ENCODE data around the gene RTN3.
"Not testable (repeated sequence)": the region's sequence is repeated elsewhere in the genome, so short reads cannot be mapped to it uniquely, and the experiment has no call there.

Gene RTN3

GRCh38 chr11:63683133-63683991 is 2.1 kb downstream of the RTN3 start:
- no peak for DNase-seq

DNA sequence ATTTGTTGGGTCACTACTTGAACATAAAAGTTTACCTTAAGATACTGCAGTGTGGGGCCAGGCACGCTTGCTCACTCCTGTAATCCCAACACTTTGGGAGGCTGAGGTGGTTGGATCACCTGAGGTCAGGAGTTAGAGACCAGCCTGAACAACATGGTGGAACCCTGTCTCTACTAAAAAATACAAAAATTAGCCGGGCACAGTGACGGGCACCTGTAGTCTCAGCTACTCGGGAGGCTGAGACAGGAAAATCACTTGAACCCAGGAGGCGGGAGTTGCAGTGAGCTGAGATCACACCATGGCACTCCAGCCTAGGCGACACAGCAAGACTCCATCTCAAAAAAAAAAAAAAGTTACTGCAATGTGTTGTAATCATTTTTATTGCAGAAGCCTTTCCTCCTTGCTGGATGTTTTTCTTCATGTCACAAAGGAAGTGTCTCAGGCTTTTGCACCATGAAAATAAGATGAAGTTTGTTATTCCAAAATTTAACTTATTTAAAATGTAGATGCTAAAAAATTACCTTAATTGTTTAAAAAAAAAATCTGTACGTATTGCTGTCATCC is 3.9 kb downstream of the RTN3 start:
- not testable (repeated sequence) for DNase-seq

DNA sequence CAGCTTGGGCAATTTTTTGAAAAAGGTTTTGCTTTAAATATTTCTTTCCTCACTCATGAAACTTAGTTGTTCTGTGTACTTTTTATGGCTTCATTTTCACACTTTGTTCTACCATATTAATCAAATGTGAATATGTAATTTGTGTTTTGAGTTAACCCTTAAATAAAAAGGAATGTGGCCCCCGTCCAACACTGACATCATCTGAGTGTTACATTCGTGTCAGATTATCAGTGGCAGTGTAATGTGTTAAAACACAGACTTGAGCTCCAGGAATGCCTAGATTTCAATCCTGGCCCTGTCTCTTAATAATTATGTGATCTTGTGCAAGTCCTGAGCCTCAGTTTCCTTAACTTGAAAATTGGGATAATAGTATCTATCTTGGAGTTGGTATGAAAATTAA is 5.6 kb downstream of the RTN3 start:
- DNase-seq, result no peak

GRCh38 chr11:63687845-63688244 is 6.5 kb downstream of the RTN3 start:
- DNase-seq, result no peak

- DNase-seq, result no peak
These were observed 13.3 kb downstream of the RTN3 start for GRCh38 chr11:63694596-63694995.

DNA sequence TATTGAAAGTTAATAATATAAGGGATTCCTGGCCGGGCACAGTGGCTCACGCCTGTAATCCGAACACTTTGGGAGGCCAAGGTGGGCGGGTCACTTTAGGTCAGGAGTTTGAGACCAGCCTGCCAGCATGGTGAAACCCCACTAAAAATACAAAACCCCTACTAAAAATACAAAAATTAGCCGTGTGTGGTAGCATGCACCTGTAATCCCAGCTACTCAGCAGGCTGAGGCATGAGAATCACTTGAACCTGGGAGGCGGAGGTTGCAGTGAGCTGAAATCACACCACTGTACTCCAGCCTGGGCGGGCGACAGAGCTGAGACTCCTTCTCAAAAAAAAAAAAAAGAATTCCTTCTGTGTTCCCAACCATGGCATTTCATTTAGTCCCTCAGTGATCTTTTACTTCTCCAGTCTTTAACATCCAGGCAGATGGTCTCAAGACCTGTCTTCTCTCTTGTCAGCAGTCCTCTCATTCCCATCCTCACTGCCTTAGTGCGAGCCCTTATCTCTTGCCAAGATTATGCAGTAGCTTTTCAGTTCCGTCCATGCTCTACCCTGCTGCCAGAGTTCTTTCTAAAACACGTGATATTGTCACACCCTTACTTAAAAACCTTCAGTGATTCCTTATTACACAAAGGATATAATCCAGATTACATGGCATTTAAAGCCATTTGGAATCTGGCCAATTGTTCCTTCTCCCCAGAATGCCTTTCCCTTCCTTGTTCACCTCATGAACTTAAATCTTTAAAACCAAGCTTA is 17.9 kb downstream of the RTN3 start:
- DNase-seq, result no peak

DNA sequence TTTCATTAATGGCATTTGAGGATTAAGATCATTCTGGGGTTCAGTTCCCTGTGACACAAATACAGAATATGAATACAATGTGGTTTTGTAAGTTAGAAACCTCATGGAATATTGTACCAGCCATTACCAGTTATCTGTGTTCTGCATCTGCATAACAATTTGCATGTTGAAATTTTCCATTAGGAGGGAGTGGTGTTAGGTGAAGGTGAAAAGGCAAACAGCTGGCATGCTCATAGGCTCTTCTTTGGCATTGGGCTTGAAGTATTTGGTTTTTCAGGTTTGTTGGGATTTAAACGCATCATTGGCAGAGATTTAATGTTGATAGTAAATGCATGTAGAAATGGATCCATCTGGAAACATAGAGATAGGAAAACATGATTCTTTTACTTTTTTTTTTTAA is 18.6 kb downstream of the RTN3 start:
- DNase-seq, result no peak

- no peak for DNase-seq
These were observed 24.2 kb downstream of the RTN3 start for GRCh38 chr11:63705526-63705925.

- DNase-seq, result no peak
These were observed 27.5 kb downstream of the RTN3 start for GRCh38 chr11:63708764-63709163.

DNA sequence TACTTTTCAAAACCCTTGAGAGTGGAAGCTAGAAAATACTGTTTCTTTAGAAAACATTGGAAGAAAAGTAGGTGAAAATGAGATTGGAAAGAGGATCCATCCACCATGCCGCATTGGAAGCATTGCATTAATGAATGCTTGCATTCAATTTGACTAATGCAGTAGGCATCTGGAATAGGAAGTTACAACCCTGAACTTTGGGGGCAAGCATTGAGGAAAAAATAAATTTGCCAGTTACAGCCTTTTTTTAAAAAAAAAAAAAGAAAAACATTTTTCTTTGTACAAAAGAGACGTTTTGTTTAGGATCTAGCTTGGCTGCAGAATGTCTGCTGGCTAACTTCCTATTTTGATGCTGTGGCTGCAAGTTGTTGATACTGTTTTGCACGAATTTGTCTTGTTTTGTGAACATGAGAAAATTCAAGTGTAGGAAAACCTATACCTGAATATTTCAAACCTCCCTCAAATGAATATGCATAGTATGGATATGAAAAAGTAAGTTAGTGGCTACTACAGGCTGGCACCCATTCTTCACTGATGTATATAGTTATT is 28.1 kb downstream of the RTN3 start:
- no peak for DNase-seq

DNA sequence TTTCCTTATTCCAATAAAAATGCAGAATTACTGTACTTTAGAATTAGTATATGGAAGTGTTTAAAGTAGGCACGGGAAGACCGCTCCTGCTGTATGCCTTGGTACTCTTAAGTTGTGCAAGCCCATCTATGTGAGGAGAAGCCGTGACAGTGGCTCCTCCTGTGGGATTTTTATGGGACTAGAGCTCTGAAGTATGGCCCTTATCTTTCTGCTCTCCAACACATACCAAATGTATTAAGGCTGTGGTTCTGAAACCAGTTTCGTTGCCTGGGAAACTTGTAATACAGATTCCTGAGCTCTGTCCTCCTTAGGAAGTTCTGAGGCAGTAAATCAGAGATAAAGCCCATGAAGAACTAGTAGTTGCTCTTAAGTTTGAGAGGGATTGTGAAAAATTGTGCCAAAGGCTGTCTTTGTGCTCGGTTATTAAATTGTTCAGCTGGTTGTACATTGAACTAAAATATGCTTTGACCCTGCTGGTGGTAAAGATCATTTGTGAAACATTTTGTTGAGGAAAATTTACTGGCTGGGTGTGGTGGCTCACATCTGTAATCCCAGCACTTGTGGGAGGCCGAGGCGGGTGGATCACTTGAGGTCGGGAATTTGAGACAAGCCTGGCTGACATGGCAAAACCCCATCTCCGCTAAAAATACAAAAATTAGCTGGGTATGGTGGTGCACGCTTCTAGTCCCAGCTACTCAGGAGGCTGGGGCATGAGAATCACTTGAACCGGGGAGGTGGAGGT is 29.3 kb downstream of the RTN3 start:
- no peak for DNase-seq

DNA sequence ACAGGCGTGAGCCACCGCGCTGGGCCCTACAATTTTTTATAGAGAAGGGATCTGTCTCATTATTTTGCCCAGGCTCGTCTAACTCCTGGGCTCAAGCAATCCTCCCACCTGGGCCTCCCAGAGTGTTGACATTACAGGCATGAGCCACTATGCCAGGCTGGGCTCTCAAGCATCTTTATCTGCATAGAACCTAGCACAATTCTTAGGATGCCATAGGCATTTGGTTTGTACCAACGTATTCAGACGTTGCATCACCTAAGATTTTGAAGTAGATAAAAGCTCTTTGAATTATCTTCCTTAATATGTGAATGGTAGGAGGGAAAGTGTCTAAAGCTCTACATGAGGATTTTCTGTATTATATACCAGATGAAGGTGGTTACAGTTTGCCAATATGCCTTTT is 30.5 kb downstream of the RTN3 start:
- no peak for DNase-seq

- DNase-seq, result no peak
These were observed 32.5 kb downstream of the RTN3 start for GRCh38 chr11:63713766-63714165.

DNA sequence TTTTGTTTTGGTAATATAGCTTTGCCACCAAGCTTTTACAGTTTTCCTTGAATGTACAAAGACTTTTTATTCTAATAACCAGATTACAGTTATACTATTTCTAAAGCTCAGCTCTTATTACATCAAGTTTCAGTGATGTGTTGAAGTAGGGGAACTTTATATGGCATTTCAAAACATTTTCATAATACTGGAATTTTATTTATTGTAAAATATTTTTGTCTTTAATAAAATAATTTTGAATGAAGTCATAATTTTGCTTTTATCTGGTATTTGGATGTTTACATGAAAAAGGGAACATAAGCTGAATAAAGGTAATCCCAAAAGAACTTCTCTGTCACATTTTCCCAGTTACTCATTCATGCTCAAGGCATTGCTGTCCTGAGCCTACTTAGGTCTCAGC is 34.7 kb downstream of the RTN3 start:
- DNase-seq, result no peak

- DNase-seq, result no peak
These were observed 37.7 kb downstream of the RTN3 start for GRCh38 chr11:63719001-63719400.

GRCh38 chr11:63719987-63720386 is 38.7 kb downstream of the RTN3 start:
- no peak for DNase-seq

DNA sequence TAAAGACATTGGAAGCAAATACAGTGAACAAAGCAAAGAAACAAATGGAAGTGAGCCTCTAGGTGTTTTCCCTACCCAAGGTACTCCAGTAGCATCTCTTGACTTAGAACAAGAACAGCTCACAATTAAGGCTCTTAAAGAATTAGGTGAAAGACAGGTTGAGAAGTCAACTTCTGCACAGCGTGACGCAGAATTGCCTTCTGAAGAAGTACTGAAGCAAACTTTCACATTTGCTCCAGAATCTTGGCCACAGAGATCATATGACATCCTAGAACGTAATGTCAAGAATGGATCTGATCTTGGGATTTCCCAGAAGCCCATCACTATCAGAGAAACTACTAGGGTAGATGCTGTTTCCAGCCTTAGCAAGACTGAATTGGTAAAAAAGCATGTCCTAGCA is 39.3 kb downstream of the RTN3 start:
- DNase-seq, result no peak

- DNase-seq, result no peak
These were observed 48.0 kb downstream of the RTN3 start for GRCh38 chr11:63729326-63729725.

DNA sequence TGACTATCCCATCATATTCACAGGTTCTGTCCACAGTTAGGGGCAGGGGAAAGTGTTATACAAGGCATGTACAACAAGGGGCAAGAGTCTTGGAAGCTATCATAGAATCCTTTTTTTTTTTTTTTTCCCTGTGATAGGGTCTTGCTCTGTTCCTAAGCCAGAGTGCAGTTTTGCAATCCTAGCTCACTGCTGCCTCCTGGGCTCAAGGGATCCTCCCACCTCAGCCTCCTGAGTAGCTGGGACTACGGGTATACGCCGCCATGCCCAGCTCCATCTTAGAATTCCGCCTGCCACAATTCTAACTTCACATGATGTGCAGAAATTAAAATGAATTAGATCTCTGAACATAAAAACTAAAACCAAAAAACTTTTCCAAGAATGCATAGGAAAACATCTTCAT is 55.6 kb downstream of the RTN3 start:
- no peak for DNase-seq

- DNase-seq, result no peak
These were observed 56.4 kb downstream of the RTN3 start for GRCh38 chr11:63737718-63738117.

- DNase-seq, result peak; percentile 64
These were observed 57.5 kb downstream of the RTN3 start for GRCh38 chr11:63738720-63739360.

All from NCI-H1694 (cell line).